Suprapubic skin (tissue), 4 donors: ENCODE data around the gene TRMT2B. TPM values are rescaled to one million over a fixed set of nuclear protein-coding genes. Genes with fewer than 3 reads are reported as not detected.
"Not testable (repeated sequence)": the region's sequence is repeated elsewhere in the genome, so short reads cannot be mapped to it uniquely, and the experiment has no call there.

Experiments used
- DNase-seq, 2 donors: peaks; one replicate each; pipeline ENCODE4 v3.0.0-alpha.2; 2019; ENCODE audit warnings: low spot score in 2 of 2
- H3K27ac ChIP-seq: fragments of 200-600 bp; sonication (generic); one replicate; pipeline ENCODE4 v1.5.1; 2019
- H3K27me3 ChIP-seq: fragments of 200-600 bp; sonication (generic); one replicate; pipeline ENCODE4 v1.5.1; 2019
- H3K36me3 ChIP-seq: fragments of 200-600 bp; sonication (generic); one replicate; pipeline ENCODE4 v1.5.1; 2019
- H3K4me1 ChIP-seq: fragments of 200-600 bp; sonication (generic); one replicate; pipeline ENCODE4 v1.5.1; 2019
- H3K4me3 ChIP-seq: fragments of 200-600 bp; sonication (generic); one replicate; pipeline ENCODE4 v1.5.1; 2019; ENCODE audit warnings: mild to moderate bottlenecking
- H3K9me3 ChIP-seq: fragments of 200-600 bp; sonication (generic); one replicate; pipeline ENCODE4 v1.5.1; 2019
- CTCF ChIP-seq, 2 donors: fragments of 200-600 bp in 1 of 2; fragments of 450-650 bp in 1 of 2; sonication (generic) in 1 of 2; IDR thresholded peaks; one replicate each; pipeline ENCODE4 v1.5.1; 2016 to 2019; ENCODE audit warnings: antibody characterized with exemption in 2 of 2, mild to moderate bottlenecking in 1 of 2, moderate library complexity in 1 of 2
- EP300 ChIP-seq: sonication (generic); formaldehyde crosslinking; IDR thresholded peaks from one replicate; pipeline ENCODE4 v1.6.1; 2017; ENCODE audit warnings: antibody characterized with exemption
- POLR2A ChIP-seq, 2 donors: fragments of 450-650 bp; IDR thresholded peaks; one replicate each; pipeline ENCODE4 v1.6.1; 2017; ENCODE audit warnings: antibody characterized with exemption in 2 of 2, mild to moderate bottlenecking in 2 of 2, moderate library complexity in 2 of 2
- POLR2AphosphoS5 ChIP-seq, 3 donors: sonication (generic); formaldehyde crosslinking; IDR thresholded peaks; one replicate each; pipeline ENCODE4 v1.6.1; 2017; ENCODE audit warnings: antibody characterized with exemption in 3 of 3
- WGBS: methylation state at CpG from one replicate; pipeline ENCODE4 v1.1.5; 2018; 5-methylcytosine and 5-hydroxymethylcytosine counted together
- total RNA-seq, 4 donors: library from RNA; depleted of rRNA; stranded (reverse); fragments of >200 nt; gene quantifications; one replicate each; pipeline ENCODE4 v1.1.0, GENCODE V29; 2016

TRMT2B gene
- total RNA-seq, 4 donors from 2014 or later = 13.6 to 34.8 (median 19.0) TPM

- H3K27me3 ChIP-seq = no peaks in the 10 kb centered on the region
- H3K27ac ChIP-seq = no peak overlapping the region
- H3K9me3 ChIP-seq = no peaks in the 10 kb centered on the region
- TF ChIP-seq POLR2AphosphoS5 (IDR thresholded peaks at IDR 0.05) (no peak), CTCF (IDR thresholded peaks at IDR 0.05) (no peak), POLR2A (IDR thresholded peaks at IDR 0.05) (no peak), EP300 (no peak)
- no peak for DNase-seq
- no peaks in the 10 kb centered on the region for H3K36me3 ChIP-seq
- no peak overlapping the region for H3K4me3 ChIP-seq
- H3K4me1 ChIP-seq = no peaks in the 10 kb centered on the region
- 73% methylated on average over 5 of the region's 5 CpGs for WGBS
These were observed 56.4 kb downstream of the TRMT2B start for GRCh38 chrX:100995469-100995868.

GRCh38 chrX:100994352-100995281 is 57.3 kb downstream of the TRMT2B start:
- WGBS = 77% methylated on average over 5 of the region's 5 CpGs
- TF ChIP-seq EP300 (no peak), POLR2AphosphoS5 (IDR thresholded peaks at IDR 0.05) (no peak)
- Histone ChIP-seq H3K27me3 (no peaks in the 10 kb centered on the region), H3K4me3 (no peak overlapping the region), H3K9me3 (no peaks in the 10 kb centered on the region), H3K27ac (no peak overlapping the region), H3K36me3 (no peaks in the 10 kb centered on the region), H3K4me1 (no peaks in the 10 kb centered on the region)
- no peak for DNase-seq

GRCh38 chrX:100990139-100990538 is 61.8 kb downstream of the TRMT2B start:
- TF ChIP-seq POLR2AphosphoS5 (IDR thresholded peaks at IDR 0.05) = no peak
- TF ChIP-seq CTCF (IDR thresholded peaks at IDR 0.05) = no peak
- no peak for TF ChIP-seq POLR2A (IDR thresholded peaks at IDR 0.05)
- no peak for TF ChIP-seq EP300
- 62% methylated on average over 2 of the region's 2 CpGs for WGBS
- H3K9me3 ChIP-seq = no peaks in the 10 kb centered on the region
- no peak for DNase-seq
- H3K27ac ChIP-seq = no peak overlapping the region
- no peak overlapping the region for H3K4me3 ChIP-seq
- no peaks in the 10 kb centered on the region for H3K4me1 ChIP-seq
- H3K27me3 ChIP-seq = no peaks in the 10 kb centered on the region
- H3K36me3 ChIP-seq = no peaks in the 10 kb centered on the region

- H3K27ac ChIP-seq = no peak overlapping the region
- DNase-seq = no peak
- TF ChIP-seq POLR2AphosphoS5 (IDR thresholded peaks at IDR 0.05) = no peak
- TF ChIP-seq POLR2A (IDR thresholded peaks at IDR 0.05) = no peak
- TF ChIP-seq CTCF (IDR thresholded peaks at IDR 0.05) = no peak
- TF ChIP-seq EP300 = no peak
- H3K4me1 ChIP-seq = no peaks in the 10 kb centered on the region
- H3K27me3 ChIP-seq = no peaks in the 10 kb centered on the region
- no peaks in the 10 kb centered on the region for H3K36me3 ChIP-seq
- H3K9me3 ChIP-seq = no peaks in the 10 kb centered on the region
- H3K4me3 ChIP-seq = no peak overlapping the region
These were observed 67.1 kb downstream of the TRMT2B start for GRCh38 chrX:100984818-100985217.

- H3K4me1 ChIP-seq, H3K27me3 ChIP-seq, DNase-seq, H3K4me3 ChIP-seq, H3K36me3 ChIP-seq, H3K27ac ChIP-seq, H3K9me3 ChIP-seq: not testable (repeated sequence)
- whole genome bisulfite sequencing = 80% methylated on average over 1 of the region's 1 CpG
These were observed 70.4 kb downstream of the TRMT2B start for GRCh38 chrX:100981498-100981845.

- Histone ChIP-seq H3K36me3 (no peaks in the 10 kb centered on the region), H3K27me3 (no peaks in the 10 kb centered on the region), H3K9me3 (no peaks in the 10 kb centered on the region), H3K4me1 (no peaks in the 10 kb centered on the region), H3K4me3 (no peak overlapping the region), H3K27ac (no peak overlapping the region)
- TF ChIP-seq CTCF (IDR thresholded peaks at IDR 0.05) = no peak
- no peak for TF ChIP-seq POLR2AphosphoS5 (IDR thresholded peaks at IDR 0.05)
- no peak for TF ChIP-seq EP300
- no peak for TF ChIP-seq POLR2A (IDR thresholded peaks at IDR 0.05)
- DNase-seq = no peak
- WGBS = 82% methylated on average over 6 of the region's 6 CpGs
These were observed 71.1 kb downstream of the TRMT2B start for GRCh38 chrX:100980608-100981497.
